A549 (cell line): ENCODE results near the gene EPB41L5. TPM values are rescaled to one million over a fixed set of nuclear protein-coding genes. Genes with fewer than 3 reads are reported as not detected.

ENCODE experiments used
- ATAC-seq, 2 experiments: fragments of 200-7000 bp in 1 of 2; fragments of >200 bp in 1 of 2; cut with Nextera tagmentation in 1 of 2; cut with Tn5 transposase in 1 of 2; 3 replicates each; pipeline versions ENCODE4 v1.8.0 to v1.9.1; 2018 to 2020; ENCODE audit warnings: mild to moderate bottlenecking in 1 of 2, moderate library complexity in 1 of 2
- CTCF ChIA-PET: fragments of 300-600 bp; sonication (Branson Sonifier 250); formaldehyde crosslinking; extraction: SDS; loops from one replicate; lab custom pipeline; 2021; ENCODE audit warnings: antibody characterized with exemption, inconsistent platforms; lab: Yijun Ruan, JAX
- POLR2A ChIA-PET: fragments of 350-600 bp; formaldehyde crosslinking; extraction: SDS; loops from one replicate; lab custom pipeline; 2021; ENCODE audit warnings: antibody characterized with exemption, inconsistent platforms; lab: Yijun Ruan, JAX
- DNase-seq, 2 experiments: peaks; one replicate each; pipeline versions ENCODE4 v3.0.0 to v3.0.0-alpha.2; 2011 to 2016; ENCODE audit warnings: low read depth in 1 of 2, low spot score in 1 of 2
- FAIRE-seq: peaks from 2 replicates; lab custom pipeline; 2011; peaks lifted over from hg19 to GRCh38; lab: Jason Lieb, UNC
- H3K27ac ChIP-seq, 2 experiments: fragments of >200 bp; sonication (Bioruptor Twin); formaldehyde crosslinking; 3 replicates each; pipeline ENCODE4 v1.5.1; 2016 to 2017
- H3K4me1 ChIP-seq: fragments of >200 bp; sonication (Bioruptor Twin); formaldehyde crosslinking; 3 replicates; pipeline ENCODE4 v1.6.1; 2016
- H3K4me2 ChIP-seq: fragments of >200 bp; sonication (Bioruptor Twin); formaldehyde crosslinking; 3 replicates; pipeline ENCODE4 v1.6.1; 2016
- H3K4me3 ChIP-seq: fragments of >200 bp; sonication (Bioruptor Twin); formaldehyde crosslinking; 3 replicates; pipeline ENCODE4 v1.5.1; 2016
- H3K9me3 ChIP-seq: fragments of >200 bp; sonication (Bioruptor Twin); formaldehyde crosslinking; 3 replicates; pipeline ENCODE4 v1.6.1; 2016
- CEBPB ChIP-seq, 2 experiments: fragments of >200 bp in 1 of 2; sonication (Bioruptor Twin) in 1 of 2; formaldehyde crosslinking in 1 of 2; IDR thresholded peaks; 2 replicates each; pipeline ENCODE4 v1.6.1; 2012 to 2016
- EP300 ChIP-seq, 2 experiments: fragments of >200 bp; sonication (Bioruptor Twin); formaldehyde crosslinking; IDR thresholded peaks; 2 replicates in 1 of 2; 3 replicates in 1 of 2; pipeline ENCODE4 v1.6.1; 2016 to 2017
- ESRRA ChIP-seq: fragments of 150-350 bp; IDR thresholded peaks from 2 replicates; pipeline ENCODE4 v1.6.1; 2014; ENCODE audit warnings: mild to moderate bottlenecking, low read length, borderline replicate concordance
- FOSL2 ChIP-seq, 2 experiments: fragments of 450-650 bp in 1 of 2; fragments of >200 bp in 1 of 2; sonication (Bioruptor Twin) in 1 of 2; formaldehyde crosslinking; IDR thresholded peaks; 2 replicates each; pipeline versions ENCODE4 v1.5.0 to v1.6.1; 2016 to 2020; ENCODE audit warnings: mild to moderate bottlenecking in 1 of 2, moderate library complexity in 1 of 2
- FOXS1 ChIP-seq: fragments of 250-450 bp; sonication (Bioruptor Pico); IDR thresholded peaks from 2 replicates; pipeline ENCODE4 v1.5.0; 2020; ENCODE audit warnings: mild to moderate bottlenecking, moderate library complexity
- HOXA7 ChIP-seq: fragments of 250-450 bp; sonication (Bioruptor Pico); IDR thresholded peaks from 2 replicates; pipeline ENCODE4 v1.5.0; 2020; ENCODE audit warnings: mild to moderate bottlenecking, moderate library complexity
- KDM5A ChIP-seq: fragments of 200-600 bp; sonication (generic); IDR thresholded peaks from 2 replicates; pipeline ENCODE4 v1.6.1; 2016; ENCODE audit warnings: antibody characterized with exemption, mild to moderate bottlenecking
- NPAS2 ChIP-seq: fragments of 250-450 bp; sonication (Bioruptor Pico); IDR thresholded peaks from 2 replicates; pipeline ENCODE4 v1.8.0; 2022; ENCODE audit warnings: mild to moderate bottlenecking, moderate library complexity, borderline replicate concordance
- PHF8 ChIP-seq: fragments of 200-600 bp; sonication (generic); IDR thresholded peaks from 2 replicates; pipeline ENCODE4 v1.6.1; 2016; ENCODE audit warnings: low read depth, mild to moderate bottlenecking, antibody characterized with exemption, moderate library complexity, borderline replicate concordance
- RAD21 ChIP-seq, 2 experiments: fragments of >200 bp in 1 of 2; sonication (Bioruptor Twin) in 1 of 2; formaldehyde crosslinking in 1 of 2; IDR thresholded peaks in 1 of 2; conservative IDR thresholded peaks in 1 of 2; 2 replicates in 1 of 2; 3 replicates in 1 of 2; pipeline ENCODE4 v1.6.1; 2012 to 2018; ENCODE audit warnings: inconsistent platforms in 1 of 2
- RNF2 ChIP-seq: fragments of 200-600 bp; sonication (generic); IDR thresholded peaks from 2 replicates; pipeline ENCODE4 v1.6.1; 2016; ENCODE audit warnings: low read depth, mild to moderate bottlenecking, antibody characterized with exemption, moderate library complexity, borderline replicate concordance
- SMC3 ChIP-seq: fragments of >200 bp; sonication (Bioruptor Twin); formaldehyde crosslinking; IDR thresholded peaks from 3 replicates; pipeline ENCODE4 v1.6.1; 2018; ENCODE audit warnings: inconsistent platforms
- SREBF2 ChIP-seq: fragments of 450-650 bp; IDR thresholded peaks from 2 replicates; pipeline ENCODE4 v1.6.1; 2014; ENCODE audit warnings: mild to moderate bottlenecking, moderate library complexity
- ZC3H11A ChIP-seq: fragments of 450-650 bp; IDR thresholded peaks from 2 replicates; pipeline ENCODE4 v1.6.1; 2014; ENCODE audit warnings: antibody characterized with exemption, mild to moderate bottlenecking
- ZSCAN20 ChIP-seq: fragments of 250-450 bp; sonication (Bioruptor Pico); IDR thresholded peaks from 2 replicates; pipeline ENCODE4 v1.8.0; 2022; ENCODE audit warnings: mild to moderate bottlenecking, moderate library complexity
- WGBS: methylation state at CpG from one replicate; pipeline ENCODE4 v1.1.6; 2017; ENCODE audit errors: missing lambda C conversion rate; 5-methylcytosine and 5-hydroxymethylcytosine counted together
- polyA plus RNA-seq, 4 experiments: library from polyadenylated mRNA; depleted of rRNA in 3 of 4; stranded (reverse); fragments of >200 nt; fragmentation: RNase III in 1 of 4; extraction: RNeasy Plus Mini Kit Qiagen cat#74134 plus additional on column Dnase treatment in 1 of 4; gene quantifications; 2 replicates in 3 of 4; 3 replicates in 1 of 4; pipeline ENCODE4 v1.2.3, GENCODE V29; 2011 to 2017
- TF ChIP-seq, protein P1 (sequence below): fragments of >200 bp; sonication (Bioruptor Twin); formaldehyde crosslinking; IDR thresholded peaks from 3 replicates; pipeline ENCODE4 v1.5.1; 2016
- TF ChIP-seq, protein P2 (sequence below): fragments of 150-350 bp; IDR thresholded peaks from 2 replicates; pipeline ENCODE4 v1.6.1; 2014; ENCODE audit warnings: low read depth, mild to moderate bottlenecking, low read length

The EPB41L5 gene
- polyA plus RNA-seq, 2 of the 4 experiments (the other 2 are of a cell fraction), result 5.8 to 33.0 TPM

GRCh38 chr2:120206022-120206581 is 193.2 kb downstream of the EPB41L5 start:
- TF ChIP-seq PHF8 (no peak), SMC3 (0 out of 3 replicates have a peak, but pooled peaks have one; percentile 16), ZC3H11A (no peak), EP300 (IDR thresholded peaks at IDR 0.05) (no peak), HOXA7 (CRISPR knock-in tag) (no peak), RNF2 (no peak), FOSL2 (IDR thresholded peaks at IDR 0.05) (no peak), FOSL2 (CRISPR knock-in tag; IDR thresholded peaks at IDR 0.05) (no peak), RAD21 (conservative IDR thresholded peaks at IDR 0.05 in 1 of 2, IDR thresholded peaks at IDR 0.05 in 1 of 2) (peak in 1 of 2 experiments; percentile 27; a peak in 1 of 5 replicates)
- TF ChIP-seq, protein P1, sequence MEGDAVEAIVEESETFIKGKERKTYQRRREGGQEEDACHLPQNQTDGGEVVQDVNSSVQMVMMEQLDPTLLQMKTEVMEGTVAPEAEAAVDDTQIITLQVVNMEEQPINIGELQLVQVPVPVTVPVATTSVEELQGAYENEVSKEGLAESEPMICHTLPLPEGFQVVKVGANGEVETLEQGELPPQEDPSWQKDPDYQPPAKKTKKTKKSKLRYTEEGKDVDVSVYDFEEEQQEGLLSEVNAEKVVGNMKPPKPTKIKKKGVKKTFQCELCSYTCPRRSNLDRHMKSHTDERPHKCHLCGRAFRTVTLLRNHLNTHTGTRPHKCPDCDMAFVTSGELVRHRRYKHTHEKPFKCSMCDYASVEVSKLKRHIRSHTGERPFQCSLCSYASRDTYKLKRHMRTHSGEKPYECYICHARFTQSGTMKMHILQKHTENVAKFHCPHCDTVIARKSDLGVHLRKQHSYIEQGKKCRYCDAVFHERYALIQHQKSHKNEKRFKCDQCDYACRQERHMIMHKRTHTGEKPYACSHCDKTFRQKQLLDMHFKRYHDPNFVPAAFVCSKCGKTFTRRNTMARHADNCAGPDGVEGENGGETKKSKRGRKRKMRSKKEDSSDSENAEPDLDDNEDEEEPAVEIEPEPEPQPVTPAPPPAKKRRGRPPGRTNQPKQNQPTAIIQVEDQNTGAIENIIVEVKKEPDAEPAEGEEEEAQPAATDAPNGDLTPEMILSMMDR, result 0 out of 3 replicates have a peak, but pooled peaks have one; percentile 24
- TF ChIP-seq, all 56 proteins: peak for 3
- peak in 1 of 2 experiments; percentile 61; a peak in 3 of 6 replicates for ATAC-seq

GRCh38 chr2:120208381-120209353 is 195.8 kb downstream of the EPB41L5 start:
- TF ChIP-seq ZSCAN20 (CRISPR knock-in tag) (no peak), FOXS1 (no peak), CEBPB (IDR thresholded peaks at IDR 0.05) (no peak), KDM5A (no peak), ESRRA (no peak), SREBF2 (no peak), NPAS2 (CRISPR knock-in tag) (no peak)
- TF ChIP-seq, protein P2, sequence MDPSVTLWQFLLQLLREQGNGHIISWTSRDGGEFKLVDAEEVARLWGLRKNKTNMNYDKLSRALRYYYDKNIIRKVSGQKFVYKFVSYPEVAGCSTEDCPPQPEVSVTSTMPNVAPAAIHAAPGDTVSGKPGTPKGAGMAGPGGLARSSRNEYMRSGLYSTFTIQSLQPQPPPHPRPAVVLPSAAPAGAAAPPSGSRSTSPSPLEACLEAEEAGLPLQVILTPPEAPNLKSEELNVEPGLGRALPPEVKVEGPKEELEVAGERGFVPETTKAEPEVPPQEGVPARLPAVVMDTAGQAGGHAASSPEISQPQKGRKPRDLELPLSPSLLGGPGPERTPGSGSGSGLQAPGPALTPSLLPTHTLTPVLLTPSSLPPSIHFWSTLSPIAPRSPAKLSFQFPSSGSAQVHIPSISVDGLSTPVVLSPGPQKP, result no peak
- TF ChIP-seq, all 56 proteins: peak for 0
- no peak for FAIRE-seq
- H3K27ac ChIP-seq, result no peak overlapping the region
- no peaks in the 10 kb centered on the region for H3K4me1 ChIP-seq
- no peak overlapping the region for H3K4me2 ChIP-seq
- no peak for ATAC-seq
- no peak overlapping the region for H3K4me3 ChIP-seq
- 75% methylated on average over 10 of the region's 10 CpGs for WGBS
- CTCF ChIA-PET, result interaction anchor here (1.1 to 1.4 kb wide), 3 partner anchors 10 to 106 kb away, joined by 3 to 6 read pairs (median 4); no protein-coding TSS in a partner anchor
- DNase-seq, result no peak
- POLR2A ChIA-PET, result interaction anchor here (0.9 to 1.5 kb wide), 2 partner anchors 9 to 15 kb away, joined by 3 read pairs; partner anchors contain the start of gene TMEM185B
- no peaks in the 10 kb centered on the region for H3K9me3 ChIP-seq

More at GRCh38 chr2:120206022-120206581, 193.2 kb downstream of the EPB41L5 start:
- Histone ChIP-seq H3K4me3 (no peak overlapping the region), H3K27ac (no peak overlapping the region), H3K4me1 (no peaks in the 10 kb centered on the region), H3K4me2 (no peak overlapping the region), H3K9me3 (no peaks in the 10 kb centered on the region)
- DNase-seq (no peak), FAIRE-seq (no peak)
- POLR2A ChIA-PET, result no interaction called here
- CTCF ChIA-PET, result interaction anchor here (0.7 kb wide), 1 partner anchor 20 kb away, joined by 3 read pairs; no protein-coding TSS in a partner anchor
- WGBS, result 64% methylated on average over 4 of the region's 8 CpGs
